HG03442 (cell line): ENCODE measurements around the gene HSD17B3.
"Not testable (repeated sequence)": the region's sequence is repeated elsewhere in the genome, so short reads cannot be mapped to it uniquely, and the experiment has no call there.

Experiments
- ATAC-seq: cut with Tn5 transposase; IDR thresholded peaks from one replicate; pipeline ENCODE4 v1.9.1; 2021; ENCODE audit warnings: mild to moderate bottlenecking, moderate library complexity; ENCODE audit not compliant: unreplicated experiment

Gene HSD17B3

GRCh38 chr9:96201140-96201539 is 100.8 kb downstream of the HSD17B3 start:
- no peak for ATAC-seq

- ATAC-seq, result no peak
Observed at GRCh38 chr9:96199006-96199405, 103.0 kb downstream of the HSD17B3 start.

- no peak for ATAC-seq
Observed at GRCh38 chr9:96195541-96195940, 106.4 kb downstream of the HSD17B3 start.

GRCh38 chr9:96193236-96193755 is 108.7 kb downstream of the HSD17B3 start:
- ATAC-seq, result no peak

GRCh38 chr9:96192710-96193109 is 109.3 kb downstream of the HSD17B3 start:
- no peak for ATAC-seq

- no peak for ATAC-seq
Observed at GRCh38 chr9:96189995-96190394, 112.0 kb downstream of the HSD17B3 start.

GRCh38 chr9:96189581-96189980 is 112.4 kb downstream of the HSD17B3 start:
- not testable (repeated sequence) for ATAC-seq

- ATAC-seq, result no peak
Observed at GRCh38 chr9:96188571-96188970, 113.4 kb downstream of the HSD17B3 start.

GRCh38 chr9:96187151-96187555 is 114.8 kb downstream of the HSD17B3 start:
- no peak for ATAC-seq

- ATAC-seq, result no peak
Observed at GRCh38 chr9:96186591-96187011, 115.4 kb downstream of the HSD17B3 start.

- ATAC-seq, result no peak
Observed at GRCh38 chr9:96185518-96186156, 116.3 kb downstream of the HSD17B3 start.
